EH (cell line): ENCODE data around the gene CFHR1.
"Not testable (repeated sequence)": the region's sequence is repeated elsewhere in the genome, so short reads cannot be mapped to it uniquely, and the experiment has no call there.

ENCODE experiments used
- DNase-seq: peaks from one replicate; pipeline ENCODE4 v3.0.0-alpha.2; 2015; ENCODE audit warnings: low read depth

CFHR1 gene

DNA sequence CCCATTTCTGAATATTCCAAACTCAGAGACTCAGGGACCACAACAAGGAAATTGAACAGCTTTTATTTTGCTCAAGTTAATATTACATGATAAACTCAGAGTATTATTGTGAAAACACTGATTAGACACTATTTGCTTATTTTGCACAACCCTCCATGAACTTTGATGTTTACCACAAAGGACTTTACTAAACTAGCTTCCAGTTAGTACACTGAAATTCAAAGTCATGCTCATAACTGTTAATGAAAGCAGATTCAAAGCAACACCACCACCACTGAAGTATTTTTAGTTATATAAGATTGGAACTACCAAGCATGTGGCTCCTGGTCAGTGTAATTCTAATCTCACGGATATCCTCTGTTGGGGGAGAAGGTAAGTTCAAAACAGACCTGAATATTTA is at the start of gene CFHR1:
Gene CFHR1 (plus strand): TSS at position 201 of the 400 bp plus-strand sequence. CDS start 114 bp downstream, at position 315.
- DNase-seq, result not testable (repeated sequence)

DNA sequence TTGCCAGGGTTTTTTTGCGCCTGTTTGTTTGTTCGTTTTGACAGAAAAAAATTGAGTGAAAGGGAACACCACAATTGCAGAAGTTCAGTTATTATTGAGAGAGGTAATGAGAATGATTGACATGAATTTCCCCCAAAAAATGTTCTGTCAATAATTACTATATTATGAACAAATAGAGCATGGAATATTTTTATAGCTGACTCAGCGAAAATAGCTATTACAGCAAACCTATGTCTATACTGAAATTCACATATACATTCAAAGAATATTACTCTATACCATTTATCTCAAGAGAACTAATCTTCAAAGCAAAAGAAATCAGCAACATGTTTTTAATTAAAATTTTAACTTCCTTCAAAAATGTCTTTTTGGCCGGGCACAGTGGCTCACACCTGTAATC is 49.7 kb upstream of the CFHR1 start:
- DNase-seq, result not testable (repeated sequence)

- DNase-seq, result no peak
These were observed 45.8 kb upstream of the CFHR1 start for GRCh38 chr1:196773713-196774112.

DNA sequence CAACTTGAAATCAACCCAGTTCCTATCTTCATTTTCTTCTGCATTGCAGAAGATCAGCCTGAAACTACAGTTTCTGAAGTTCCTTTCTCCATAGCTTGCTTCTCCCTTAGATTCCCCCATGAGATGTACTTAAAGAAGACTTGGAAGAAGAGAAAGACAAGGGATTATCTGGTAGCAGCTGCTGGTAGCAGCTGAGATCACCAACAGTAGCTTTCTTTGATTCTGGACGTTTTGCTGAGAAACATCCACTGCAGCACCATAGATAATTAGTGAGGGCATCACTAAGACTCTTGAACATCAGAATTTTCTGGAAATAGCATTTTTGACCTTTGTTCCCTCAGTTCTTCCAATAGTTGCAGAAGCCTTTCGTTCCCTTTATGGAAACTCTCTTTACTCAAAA is 45.4 kb upstream of the CFHR1 start:
- DNase-seq, result no peak

DNA sequence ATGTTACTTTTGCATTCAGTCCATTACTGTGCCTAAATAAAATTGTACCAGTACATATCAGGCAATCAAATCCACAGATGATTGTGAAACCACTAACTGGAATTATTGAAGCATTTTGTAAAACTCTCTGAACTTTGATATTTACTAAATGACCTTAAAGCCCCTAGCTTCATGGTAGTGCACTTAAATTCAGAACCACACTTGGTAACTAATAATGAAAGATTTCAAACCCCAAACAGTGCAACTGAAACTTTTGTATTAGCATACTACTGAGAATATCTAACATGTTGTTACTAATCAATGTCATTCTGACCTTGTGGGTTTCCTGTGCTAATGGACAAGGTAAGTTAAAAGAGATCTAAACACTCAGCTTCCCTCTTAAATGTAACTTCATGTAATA is 44.9 kb upstream of the CFHR1 start, which contains the start of gene CFHR3:
Gene CFHR3 (plus strand): TSS at position 238 of the 400 bp plus-strand sequence. CDS start 47 bp downstream, at position 285.
- no peak for DNase-seq

DNA sequence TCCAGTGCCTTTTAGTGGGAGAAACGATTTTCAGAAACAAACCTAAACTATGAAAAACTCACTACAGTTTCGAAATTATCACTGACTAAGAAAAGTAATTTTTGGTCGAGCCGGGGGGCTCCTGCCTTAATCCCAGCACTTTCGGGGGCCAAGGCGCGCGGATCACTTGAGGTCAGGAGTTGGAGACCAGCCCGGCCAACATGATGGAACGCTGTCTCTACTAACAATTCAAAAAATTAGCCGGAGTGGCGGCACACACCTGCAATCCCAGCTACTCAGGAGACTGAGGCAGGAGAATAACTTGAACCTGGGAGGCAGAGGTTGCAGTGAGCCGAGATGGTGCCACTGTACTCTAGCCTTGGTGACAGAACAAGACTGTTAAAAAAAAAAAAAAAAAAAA is 41.9 kb upstream of the CFHR1 start:
- no peak for DNase-seq

GRCh38 chr1:196779093-196779492 is 40.4 kb upstream of the CFHR1 start:
- no peak for DNase-seq

- not testable (repeated sequence) for DNase-seq
These were observed 28.3 kb upstream of the CFHR1 start for GRCh38 chr1:196791252-196791651.

- not testable (repeated sequence) for DNase-seq
These were observed 25.4 kb upstream of the CFHR1 start for GRCh38 chr1:196794103-196794502.

DNA sequence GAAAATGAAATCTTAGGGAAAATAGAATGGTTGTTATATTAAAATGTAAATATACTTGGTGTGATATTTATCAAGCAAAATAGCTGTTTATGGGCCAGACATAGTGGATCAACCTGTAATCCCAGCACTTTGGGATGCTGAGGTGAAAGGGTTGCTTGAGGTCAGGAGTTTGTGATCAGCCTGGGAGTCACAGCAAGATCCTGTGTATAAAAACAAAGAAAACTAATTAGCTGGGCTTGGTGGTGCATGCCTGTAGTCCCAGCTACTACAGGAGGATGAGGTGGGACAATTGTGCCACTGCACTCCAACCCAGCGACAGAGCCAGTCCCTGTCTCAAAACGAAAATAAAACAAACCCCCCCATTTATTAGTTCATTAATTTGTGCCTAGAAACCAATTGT is 21.6 kb upstream of the CFHR1 start:
- DNase-seq, result no peak

DNA sequence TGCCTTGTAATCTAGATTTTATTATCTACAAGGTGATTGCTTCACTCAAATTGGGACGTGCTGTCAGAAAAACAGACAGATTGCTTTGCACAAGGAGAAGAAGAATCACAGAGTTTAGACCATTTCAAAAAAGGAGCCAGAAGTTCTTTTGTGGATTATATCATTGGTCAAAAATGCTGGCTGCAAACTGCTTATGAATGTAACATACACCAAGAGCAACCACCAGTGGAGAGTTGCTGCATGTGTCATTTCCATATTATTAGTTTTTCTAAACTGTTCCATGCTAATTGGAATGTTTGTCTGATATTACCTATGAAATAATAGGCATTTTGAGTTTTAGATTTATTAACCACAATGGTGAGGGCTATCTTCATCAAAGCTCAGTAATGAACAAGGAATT is 17.6 kb upstream of the CFHR1 start:
- not testable (repeated sequence) for DNase-seq

DNA sequence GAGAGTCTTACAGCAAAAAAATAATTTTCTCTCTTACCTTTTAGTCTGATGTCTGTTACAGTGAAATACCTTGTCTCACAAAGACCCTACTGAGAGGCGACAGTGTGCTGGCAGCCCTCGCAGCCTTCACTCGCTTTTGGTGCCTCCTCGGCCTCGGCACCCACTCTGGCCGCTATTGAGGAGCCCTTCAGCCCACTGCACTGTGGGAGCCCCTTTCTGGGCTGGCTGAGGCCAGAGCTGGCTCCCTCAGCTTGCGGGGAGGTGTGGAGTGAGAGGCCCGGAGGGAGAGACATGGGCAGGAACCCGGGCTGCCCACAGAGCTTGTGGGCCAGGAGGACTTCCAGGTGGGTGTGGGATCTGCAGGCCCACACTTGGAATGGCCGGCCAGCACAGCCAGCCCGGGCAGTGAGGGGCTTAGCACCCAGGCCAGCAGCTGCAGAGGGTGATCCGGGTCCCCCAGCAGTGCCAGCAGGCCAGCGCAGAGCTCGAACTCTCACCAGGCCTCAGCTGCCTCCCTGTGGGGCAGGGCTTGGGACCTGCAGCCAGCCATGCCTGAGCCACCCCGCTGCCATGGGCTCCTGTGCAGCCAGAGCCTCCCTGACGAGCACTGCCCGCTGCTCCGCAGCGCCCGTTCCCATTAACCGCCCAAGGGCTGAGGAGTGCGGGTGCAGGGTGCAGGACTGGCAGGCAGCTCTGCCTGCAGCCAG is 10.8 kb upstream of the CFHR1 start:
- DNase-seq, result no peak

- DNase-seq, result not testable (repeated sequence)
These were observed 2.1 kb upstream of the CFHR1 start for GRCh38 chr1:196817442-196817841.

DNA sequence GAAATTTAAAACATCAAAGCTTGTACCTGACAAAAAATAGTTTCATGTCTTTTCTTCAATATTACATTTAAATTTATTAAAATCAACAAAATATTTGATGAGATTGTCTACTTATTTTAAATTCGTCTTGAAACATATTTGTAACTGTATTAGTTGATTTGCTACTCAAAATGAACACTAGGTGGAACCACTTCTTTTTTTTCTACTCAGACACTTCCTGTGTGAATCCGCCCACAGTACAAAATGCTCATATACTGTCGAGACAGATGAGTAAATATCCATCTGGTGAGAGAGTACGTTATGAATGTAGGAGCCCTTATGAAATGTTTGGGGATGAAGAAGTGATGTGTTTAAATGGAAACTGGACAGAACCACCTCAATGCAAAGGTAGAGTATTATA is 8.3 kb downstream of the CFHR1 start:
- peak; percentile 64 for DNase-seq

DNA sequence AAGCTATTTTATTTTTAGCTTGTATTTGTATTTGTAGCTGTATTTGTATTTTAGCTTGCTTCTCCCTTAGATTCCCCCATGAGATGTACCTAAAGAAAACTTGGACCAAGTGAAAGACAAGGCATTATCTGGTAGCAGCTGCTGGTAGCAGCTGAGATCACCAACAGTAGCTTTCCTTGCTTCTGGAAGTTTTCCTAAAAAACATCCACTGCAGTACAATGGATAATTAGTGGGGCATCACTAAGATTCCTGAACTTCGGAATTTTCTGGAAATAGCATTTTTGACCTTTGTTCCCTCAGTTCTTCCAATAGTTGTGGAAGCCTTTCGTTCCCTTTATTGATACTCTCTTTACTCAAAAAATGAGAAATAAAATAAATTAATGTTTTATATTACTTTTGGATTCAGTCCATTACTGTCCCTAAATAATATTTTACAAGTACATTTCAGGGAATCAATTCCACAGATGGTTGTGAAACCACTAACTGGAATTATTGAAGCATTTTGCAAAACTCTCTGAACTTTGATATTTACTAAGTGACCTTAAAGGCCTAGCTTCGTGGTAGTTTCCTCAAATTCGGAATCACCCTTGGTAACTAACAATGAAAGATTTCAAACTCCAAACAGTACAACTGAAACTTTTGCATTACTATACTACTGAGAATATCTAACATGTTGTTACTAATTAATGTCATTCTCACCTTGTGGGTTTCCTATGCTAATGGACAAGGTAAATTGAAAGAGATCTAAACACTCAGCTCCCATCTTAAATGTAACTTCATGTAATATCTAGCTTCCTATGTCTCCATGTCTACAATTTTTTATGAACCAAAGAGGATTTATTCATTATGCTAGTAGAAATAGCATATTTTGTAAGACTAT is 30.3 kb downstream of the CFHR1 start:
- DNase-seq, result not testable (repeated sequence)

DNA sequence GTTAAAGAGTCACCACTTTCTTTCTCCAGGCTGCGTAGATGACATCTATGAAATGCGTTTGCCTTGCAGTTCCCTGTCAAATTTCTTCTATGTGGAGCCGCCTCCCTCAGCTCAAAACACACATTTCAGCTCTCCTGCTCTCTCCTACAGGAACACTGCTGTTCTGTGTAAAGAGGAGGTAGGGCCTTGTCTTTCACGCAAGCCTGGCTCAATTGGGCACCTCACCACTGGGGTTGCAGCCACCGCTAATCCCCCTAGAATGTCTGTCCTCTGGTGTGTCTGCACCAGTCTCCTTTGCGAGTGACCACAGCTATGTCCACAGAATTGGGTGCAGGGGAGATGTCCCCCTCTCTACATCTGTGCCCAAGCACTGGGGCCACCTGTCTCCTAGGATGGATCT is 36.5 kb downstream of the CFHR1 start:
- no peak for DNase-seq

DNA sequence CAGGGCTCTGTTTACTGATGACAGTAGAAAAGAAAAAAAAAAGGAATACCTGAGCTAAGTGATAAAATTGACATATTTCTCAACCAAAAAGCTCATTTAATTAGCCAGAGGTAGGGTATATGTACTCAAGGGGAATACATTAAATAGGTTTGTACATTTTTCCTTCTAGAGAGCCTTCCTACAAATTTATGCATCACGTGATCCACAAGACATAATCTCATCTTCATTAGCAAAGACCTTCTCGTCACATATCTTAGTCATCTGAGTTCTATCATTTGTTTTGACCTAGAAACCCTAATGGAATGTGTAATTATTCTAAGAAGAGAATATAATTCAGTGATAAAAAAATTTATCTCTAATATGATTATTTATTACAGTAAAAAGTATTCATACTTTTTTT is 37.7 kb downstream of the CFHR1 start:
- no peak for DNase-seq

DNA sequence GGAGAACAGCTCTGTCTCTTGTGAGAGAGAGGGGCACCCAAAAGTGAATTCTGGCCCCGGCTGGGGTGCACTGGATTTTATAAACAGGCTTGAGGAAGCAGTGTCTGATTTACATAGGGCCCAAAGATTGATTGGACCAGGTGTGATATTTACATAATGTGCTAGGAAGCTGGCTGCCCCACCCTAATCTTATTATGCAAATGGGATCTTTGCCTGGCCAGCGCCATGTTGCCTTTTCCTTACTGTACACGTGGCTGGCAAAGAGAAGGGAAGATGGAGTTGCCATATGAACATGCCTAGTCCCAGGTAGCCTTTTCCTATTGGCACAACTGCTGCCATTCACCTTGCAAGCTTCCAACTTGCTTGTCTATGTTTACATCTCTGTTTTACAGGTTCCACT is 39.3 kb downstream of the CFHR1 start:
- no peak for DNase-seq

DNA sequence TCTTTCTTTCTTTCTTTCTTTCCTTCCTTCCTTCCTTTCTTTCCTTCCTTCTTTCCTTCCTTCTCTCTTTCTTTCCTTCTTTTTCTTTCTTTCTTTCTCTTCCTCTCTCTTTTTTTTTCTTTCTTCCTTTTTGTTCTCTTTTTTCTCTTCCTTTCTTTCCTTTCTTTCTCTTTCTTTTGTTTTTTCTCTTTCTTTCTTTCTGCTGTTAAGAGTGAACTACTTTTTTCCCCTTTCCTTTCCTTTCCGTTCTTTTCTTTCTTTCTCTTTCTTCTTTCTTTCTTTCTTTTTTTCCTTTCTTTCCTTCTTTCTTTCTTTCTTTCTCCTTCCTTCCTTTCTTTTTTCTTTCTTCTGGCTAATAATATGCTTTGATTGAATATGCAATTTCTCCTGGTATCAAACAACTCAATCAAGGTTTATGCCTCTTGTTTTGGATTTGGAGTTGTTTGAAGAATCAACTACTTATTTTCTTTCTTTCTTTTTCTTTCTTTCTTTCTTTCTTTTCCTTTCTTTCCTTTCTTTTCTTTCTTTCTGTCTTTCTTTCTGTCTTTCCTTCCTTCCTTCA is 40.9 kb downstream of the CFHR1 start:
- DNase-seq, result no peak

- no peak for DNase-seq
These were observed 41.9 kb downstream of the CFHR1 start for GRCh38 chr1:196861429-196861828.

- no peak for DNase-seq
These were observed 47.4 kb downstream of the CFHR1 start for GRCh38 chr1:196866974-196867373.

- no peak for DNase-seq
These were observed 53.9 kb downstream of the CFHR1 start for GRCh38 chr1:196873385-196873784.

GRCh38 chr1:196875935-196876334 is 56.4 kb downstream of the CFHR1 start:
- no peak for DNase-seq
